Stimulated activated CD4-positive, alpha-beta T cell treated with anti-CD3 and anti-CD28 coated beads, Interleukin-1b, Interleukin-23, amount 100 ng/mL, for 24 hours (primary cell): ENCODE measurements around the gene RTP2.

Source experiments
- DNase-seq, 4 experiments: peaks; one replicate each; pipeline ENCODE4 v3.0.0-alpha.2; 2020; ENCODE audit warnings: low read depth in 4 of 4, low spot score in 1 of 4

The RTP2 gene, protein sequence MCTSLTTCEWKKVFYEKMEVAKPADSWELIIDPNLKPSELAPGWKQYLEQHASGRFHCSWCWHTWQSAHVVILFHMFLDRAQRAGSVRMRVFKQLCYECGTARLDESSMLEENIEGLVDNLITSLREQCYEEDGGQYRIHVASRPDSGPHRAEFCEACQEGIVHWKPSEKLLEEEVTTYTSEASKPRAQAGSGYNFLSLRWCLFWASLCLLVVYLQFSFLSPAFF

DNA sequence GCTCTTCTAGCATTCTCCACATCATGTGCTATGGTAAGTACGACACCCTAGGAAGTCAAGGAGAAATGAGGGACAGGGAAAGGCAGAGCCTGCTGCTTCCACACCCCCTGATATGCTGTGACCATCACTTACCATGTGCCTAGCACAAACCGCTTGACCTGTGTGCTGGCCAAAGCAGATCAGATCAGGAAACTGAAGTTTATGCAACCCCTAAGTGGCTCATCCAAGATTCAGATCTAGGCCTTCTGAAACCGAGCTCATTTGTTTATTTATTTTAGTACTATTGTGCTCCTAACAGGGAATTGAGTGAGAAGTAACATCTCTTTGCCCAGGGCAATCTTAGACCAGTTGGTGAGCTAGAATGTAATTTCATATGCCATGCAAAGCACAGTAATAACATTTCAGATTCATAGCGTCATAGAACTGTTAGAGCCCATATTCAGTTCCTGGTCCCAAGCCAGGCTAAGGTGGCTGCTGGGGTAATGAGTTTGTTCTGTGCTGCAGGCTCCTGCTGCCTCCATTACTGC is at the start of gene RTP2:
TSS of gene RTP2 (minus strand) at position 51 of the 527 bp plus-strand sequence. CDS start 429 bp downstream, outside the sequence.
- DNase-seq: no peak

GRCh38 chr3:187750513-187751123 is 48.3 kb upstream of the RTP2 start:
- DNase-seq: no peak

GRCh38 chr3:187750006-187750512 is 47.7 kb upstream of the RTP2 start:
- no peak for DNase-seq

GRCh38 chr3:187748050-187748481 is 45.7 kb upstream of the RTP2 start:
- peak; percentile 83 to 90 (median 89) for DNase-seq

DNA sequence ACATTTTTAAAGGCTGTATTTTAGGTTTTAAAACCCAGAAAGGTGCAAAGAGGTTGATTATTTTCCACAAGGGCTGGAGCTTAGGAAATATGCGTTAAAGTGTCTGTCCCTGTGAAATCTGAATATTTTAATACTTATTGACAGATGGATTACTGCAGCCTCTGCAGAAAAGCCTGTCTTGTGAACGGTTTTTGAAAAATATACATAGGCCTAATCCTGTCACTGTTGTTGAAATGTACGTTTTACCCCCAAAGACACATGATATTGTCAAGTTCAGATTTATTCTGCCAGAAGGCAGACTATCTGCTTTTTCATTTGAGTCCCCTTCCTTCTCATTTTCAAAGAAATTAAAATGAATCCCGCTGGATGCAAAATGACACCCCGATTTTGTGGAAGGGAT is 45.1 kb upstream of the RTP2 start:
- DNase-seq: no peak

GRCh38 chr3:187746442-187747281 is 44.3 kb upstream of the RTP2 start:
- no peak for DNase-seq

DNA sequence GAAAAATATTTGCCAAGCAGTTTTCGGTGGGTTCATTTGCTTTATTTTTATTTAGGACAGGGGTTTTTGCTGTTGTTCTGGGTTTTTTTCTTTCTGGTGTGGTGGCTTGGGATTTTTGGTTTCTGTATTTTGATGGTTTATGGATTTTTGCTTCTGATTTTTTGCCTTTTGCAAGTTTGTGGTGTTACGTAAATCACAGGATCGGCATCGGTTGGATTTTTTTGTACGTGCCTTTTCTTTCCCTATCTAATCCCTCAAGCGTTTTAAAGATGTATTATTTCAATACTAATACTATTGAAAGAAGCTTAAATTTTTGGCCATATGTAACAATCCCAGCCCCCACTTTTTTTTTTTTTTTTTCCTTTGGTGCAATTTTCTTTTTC is 43.7 kb upstream of the RTP2 start:
- DNase-seq: no peak

DNA sequence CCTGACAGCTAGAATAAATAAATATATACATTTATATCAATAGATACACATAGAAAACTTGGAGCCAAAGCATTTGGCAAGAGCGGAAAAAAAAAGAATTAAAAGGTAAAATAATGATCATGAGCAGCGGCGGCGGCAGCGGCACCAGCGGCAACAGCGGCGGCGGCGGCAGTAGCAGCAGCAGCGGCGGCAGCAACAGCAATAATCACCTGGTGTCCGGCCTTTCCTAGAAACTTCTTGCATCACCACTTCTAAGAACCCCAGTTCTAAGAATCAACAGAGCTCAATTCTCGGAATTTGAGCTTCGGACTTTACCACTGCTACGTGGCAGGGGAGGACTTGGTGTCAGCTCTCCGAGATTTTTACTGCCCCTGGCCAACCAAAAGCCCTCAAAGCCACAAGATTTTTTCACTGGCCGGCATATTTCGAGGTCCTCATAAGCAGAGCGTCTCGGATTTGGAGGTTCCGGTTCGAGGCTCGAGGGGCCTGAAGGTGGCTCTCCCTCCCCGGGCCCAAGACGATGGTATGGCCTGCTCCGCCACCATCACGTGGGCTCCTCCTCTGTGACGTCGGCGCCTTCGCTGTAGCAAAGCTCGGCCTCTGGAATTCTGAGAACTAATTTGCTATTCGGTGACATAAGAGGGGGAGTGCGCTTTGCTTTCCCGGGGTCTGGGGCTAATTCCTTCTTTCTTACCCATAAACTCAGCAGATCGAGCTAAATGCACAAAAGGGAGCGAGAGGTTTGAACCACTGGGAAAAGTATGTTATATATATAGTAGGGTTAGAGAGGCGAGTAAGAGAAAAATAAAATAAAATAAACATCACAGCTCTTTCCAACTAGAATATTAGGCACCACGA is 43.1 kb upstream of the RTP2 start, which contains the start of gene BCL6:
TSS of gene BCL6 (minus strand) at position 268 of the 858 bp plus-strand sequence. CDS start 11,775 bp downstream, outside the sequence.
- peak in 3 of 4 experiments; percentile 65 to 78 (median 77) for DNase-seq

- DNase-seq: peak in 1 of 4 experiments; percentile 38
These were observed 42.1 kb upstream of the RTP2 start for GRCh38 chr3:187744169-187745151.

DNA sequence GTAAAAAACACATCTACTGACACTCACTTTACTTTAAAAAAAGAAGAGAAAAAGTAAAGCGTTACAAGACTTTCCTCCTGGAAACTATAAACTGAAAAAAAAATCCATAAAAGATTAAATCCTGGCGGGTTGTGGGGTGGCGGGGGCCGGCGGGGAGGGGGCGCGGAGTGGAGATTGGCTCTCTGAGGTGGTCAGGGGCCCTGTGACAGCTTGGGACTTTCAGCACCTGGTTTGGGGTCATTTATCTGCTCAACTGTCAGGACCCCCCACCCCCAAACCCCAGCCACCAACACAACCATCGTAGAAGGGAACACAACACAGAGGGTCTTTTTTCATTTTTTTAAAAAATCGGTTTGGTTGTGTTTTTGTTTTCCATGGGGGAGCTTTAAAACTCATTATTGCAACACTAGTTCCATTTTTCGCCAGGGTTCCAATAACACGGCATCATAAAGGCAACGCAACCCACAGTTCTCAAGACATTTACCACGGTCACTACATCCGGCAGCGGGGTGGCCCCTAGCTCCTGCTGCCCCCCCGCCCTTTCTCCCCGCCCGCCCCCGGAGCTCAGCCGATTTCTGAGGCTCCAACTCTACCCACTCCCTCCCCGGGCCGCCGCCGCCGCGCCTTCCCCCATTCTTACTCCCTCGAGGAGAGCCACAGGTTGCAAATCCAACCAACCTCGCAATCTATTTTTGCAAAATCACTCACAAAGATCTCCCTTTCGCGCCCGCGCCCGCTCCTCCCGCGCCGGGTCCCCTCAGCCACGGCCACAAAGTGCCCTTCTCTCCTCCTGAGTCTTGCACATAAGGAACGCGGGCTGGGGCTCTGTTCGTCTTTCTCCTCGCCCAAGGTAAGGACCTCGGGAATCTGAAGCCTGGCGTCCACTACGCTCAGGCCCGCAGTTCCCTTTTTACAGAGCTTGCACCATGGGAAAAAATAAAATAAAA is 41.1 kb upstream of the RTP2 start:
- DNase-seq: peak in 3 of 4 experiments; percentile 42 to 55 (median 53)

- DNase-seq: no peak
These were observed 40.2 kb upstream of the RTP2 start for GRCh38 chr3:187742351-187743171.

DNA sequence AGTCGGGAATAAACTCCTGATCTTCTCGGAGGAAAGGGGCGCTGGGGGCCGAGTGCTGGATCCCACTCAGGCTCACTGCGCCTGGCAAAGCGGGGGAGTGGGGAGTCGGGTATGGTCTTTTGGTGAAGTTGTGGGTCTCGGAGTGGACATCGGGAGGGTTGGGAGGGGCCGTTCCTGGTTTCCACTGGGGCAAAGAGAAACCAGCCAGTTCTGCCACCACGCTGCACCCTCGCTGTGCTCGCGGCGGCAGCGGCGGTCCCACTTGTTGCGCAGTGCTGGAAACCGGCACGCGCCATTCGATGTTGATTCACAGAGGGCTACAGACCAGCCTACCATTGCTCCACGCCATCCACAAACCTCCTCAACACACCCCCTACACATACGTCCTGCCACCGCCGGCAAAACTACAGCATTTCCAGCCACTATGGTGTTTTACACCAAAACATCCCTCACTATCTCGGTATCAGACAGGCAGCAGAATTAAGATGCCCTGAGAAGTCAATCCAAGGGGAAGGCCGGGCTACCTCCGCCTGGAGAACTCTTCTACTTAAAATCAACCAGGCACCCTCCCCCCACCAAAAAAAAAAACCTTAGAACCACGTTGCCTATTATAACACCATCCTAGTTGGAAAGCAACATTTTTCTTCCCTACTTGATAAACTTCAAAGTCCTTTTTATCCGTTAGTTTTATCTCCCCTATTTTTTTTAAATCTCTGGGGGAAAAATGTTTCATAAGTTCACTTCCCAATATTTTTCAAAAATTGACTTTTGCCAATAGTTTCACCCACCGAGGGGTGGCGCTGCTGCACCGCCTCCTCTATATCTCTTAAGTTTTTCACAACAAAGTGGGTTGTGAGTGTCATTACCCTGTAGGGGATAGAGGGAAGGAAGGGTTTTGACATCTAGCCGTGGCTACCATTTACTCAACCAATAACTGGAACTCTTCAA is 39.3 kb upstream of the RTP2 start:
- peak in 3 of 4 experiments; percentile 57 to 62 (median 58) for DNase-seq

GRCh38 chr3:187740421-187741399 is 38.4 kb upstream of the RTP2 start:
- DNase-seq: peak in 3 of 4 experiments; percentile 51 to 59 (median 57)

DNA sequence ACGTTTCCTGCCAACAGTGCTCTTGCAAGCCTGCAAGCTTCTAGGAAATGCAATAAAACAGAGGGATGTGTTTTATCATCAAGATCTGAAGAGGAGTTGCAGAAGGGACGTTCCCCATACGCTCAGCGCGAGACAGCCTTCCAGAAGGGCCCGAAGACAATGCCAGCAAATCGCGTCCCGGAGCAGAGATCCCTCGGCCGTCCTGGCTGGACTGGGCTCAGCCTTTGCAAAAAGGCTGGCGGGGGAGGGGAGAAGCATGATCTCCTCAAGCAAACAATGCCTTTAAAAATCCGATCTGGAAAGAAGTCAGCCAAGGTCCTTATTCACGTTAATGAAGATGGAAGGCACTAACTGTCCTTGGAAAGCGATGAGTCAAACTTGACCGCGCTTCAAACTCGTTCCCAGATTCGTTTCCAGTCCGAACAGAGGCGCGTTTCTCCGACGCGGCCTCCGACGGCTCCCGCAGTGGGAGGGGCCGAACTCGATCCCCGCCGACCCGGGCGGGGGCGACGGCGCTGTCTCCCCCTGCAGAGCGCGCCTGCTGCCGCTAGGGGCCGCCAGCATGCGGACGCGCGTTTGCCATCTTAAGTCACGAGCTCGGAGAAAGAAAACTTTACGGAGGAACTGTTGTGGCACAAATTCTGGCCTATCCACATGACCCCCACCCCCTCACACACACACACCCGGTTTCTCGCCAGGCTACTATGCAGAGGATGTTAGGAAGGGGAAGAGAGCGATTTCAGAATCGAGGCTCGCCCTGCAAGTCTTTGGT is 37.4 kb upstream of the RTP2 start:
- peak in 3 of 4 experiments; percentile 58 to 67 (median 66) for DNase-seq
